GM18907 (cell line): Measurements from ENCODE around the gene HIVEP3.

Experiments
- ATAC-seq: cut with Tn5 transposase; IDR thresholded peaks from one replicate; pipeline ENCODE4 v1.9.1; 2021; ENCODE audit warnings: mild to moderate bottlenecking, moderate library complexity; ENCODE audit not compliant: unreplicated experiment

Gene HIVEP3

DNA sequence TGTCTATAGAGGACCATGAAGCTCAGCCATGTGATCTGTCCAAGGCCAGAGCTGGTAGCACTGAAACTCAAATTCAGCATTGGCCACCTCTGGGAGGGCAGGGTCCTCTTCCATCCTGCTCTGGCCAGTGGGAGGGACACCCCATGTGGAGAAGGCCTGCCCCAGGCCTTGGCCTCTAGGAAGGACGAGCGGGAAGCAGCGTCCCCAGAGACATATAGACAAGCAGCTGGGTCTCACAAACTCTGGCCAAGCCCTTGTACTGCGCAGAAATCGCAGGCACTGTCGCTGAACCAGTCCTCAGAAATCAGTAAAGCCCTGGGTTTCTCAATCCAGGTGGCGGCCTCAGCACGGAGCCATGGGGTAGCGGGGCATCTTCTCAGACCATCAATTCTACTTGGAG, 180.7 kb downstream of the HIVEP3 start:
- ATAC-seq, result no peak

- ATAC-seq, result no peak
Measured at GRCh38 chr1:41735631-41736260, 183.0 kb downstream of the HIVEP3 start.

DNA sequence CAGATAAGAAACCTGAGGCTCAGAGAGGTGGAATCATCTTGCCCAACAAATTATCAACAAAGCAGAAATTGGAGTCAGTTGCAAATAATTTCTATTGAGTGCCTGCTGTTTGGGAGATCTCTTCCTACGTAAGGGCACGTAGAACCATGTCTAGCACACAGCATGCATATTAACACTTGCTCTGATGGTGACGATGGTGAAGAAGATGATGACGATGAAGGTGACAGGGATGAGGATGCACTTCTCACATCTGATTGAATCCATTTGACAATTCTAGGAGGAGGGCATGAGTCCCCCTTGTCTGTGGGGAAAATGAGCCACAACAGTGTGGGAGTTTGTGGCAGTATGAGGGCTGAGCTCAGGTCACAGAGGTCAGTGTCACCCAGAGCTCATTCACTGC, 183.6 kb downstream of the HIVEP3 start:
- no peak for ATAC-seq

GRCh38 chr1:41734201-41734970, 184.3 kb downstream of the HIVEP3 start:
- no peak for ATAC-seq

DNA sequence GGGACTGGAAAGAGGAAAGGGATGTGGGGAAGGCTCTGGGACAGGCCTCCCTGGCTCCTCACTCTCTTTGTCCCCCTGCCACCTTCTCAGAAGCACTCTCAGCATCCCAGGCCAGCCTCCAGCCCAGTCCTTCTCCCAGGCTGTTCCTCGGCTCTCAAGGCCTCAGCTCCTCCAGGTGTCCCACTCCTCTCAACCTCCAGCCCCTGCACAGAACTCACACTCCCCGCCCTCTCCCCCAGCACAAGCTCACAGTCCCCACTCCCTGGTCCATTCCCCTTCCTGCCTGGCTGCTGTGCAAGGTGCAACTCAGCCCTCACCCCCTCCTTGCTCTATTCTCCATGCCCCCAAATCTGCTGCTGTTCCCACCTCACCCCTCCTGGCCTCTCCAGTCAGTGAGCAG, 185.0 kb downstream of the HIVEP3 start:
- ATAC-seq, result no peak

- no peak for ATAC-seq
Measured at GRCh38 chr1:41733021-41733420, 185.7 kb downstream of the HIVEP3 start.

GRCh38 chr1:41731516-41732030, 187.1 kb downstream of the HIVEP3 start:
- no peak for ATAC-seq

DNA sequence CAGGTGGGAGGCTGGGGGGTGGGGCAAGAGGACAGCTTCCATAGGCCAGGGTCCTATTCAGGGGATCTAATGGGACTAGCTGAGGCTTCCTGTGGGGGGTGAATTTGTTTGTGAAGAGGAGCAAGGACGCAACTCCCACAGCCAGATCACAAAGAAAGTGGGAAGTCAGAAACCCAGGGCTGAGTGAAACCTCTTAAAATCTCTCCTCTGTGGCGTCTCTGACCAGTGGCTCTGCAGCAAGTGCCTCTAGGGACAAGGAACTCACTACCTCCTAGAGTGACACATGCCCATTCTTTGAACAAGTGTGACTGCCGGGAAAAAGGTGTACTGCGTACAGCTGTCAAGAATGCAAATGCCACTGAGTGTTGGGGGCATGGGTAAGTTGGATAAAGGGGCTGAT, 187.9 kb downstream of the HIVEP3 start:
- no peak for ATAC-seq

- ATAC-seq, result peak; percentile 83
Measured at GRCh38 chr1:41728403-41729202, 190.1 kb downstream of the HIVEP3 start.

GRCh38 chr1:41727749-41728115, 191.0 kb downstream of the HIVEP3 start:
- ATAC-seq, result no peak

GRCh38 chr1:41726899-41727748, 191.6 kb downstream of the HIVEP3 start:
- ATAC-seq, result peak; percentile 41

DNA sequence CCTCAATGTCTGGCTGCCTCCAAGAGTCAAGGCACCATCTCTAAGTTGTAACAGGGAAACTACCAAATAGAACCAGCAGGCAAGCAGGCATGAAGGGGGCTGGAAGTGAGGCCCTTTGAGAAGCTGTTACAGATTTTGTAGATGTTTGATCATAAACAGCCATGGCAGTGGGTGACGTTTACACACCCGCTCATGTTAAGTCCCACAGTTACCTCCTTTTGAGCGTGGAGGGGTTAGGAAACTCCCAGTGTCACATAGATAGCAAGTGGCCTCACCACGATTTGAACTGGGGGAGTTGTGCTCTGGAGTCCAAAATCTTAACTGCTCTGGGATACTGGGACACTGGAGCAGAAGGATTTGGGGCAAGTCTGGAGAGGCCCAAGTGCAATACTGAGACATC, 192.4 kb downstream of the HIVEP3 start:
- ATAC-seq, result no peak

DNA sequence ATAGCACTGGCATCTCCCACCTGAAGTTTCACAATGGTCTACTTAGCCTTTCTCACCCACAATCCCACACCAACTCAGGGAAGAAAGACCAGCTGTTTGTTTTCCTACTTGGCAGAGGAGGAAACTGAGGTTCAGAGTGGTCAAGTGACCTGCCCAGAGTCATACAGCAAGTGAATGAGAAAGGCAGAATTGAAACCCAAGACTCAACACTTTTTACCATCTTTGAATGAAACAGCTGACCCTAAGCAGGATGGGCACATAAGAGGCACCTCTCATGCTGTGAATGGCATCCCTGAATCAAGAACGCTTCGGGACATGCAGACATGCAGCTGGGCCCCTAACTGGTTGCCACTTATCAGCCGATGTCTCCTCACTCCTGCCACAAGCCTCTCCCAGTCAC, 193.8 kb downstream of the HIVEP3 start:
- no peak for ATAC-seq

DNA sequence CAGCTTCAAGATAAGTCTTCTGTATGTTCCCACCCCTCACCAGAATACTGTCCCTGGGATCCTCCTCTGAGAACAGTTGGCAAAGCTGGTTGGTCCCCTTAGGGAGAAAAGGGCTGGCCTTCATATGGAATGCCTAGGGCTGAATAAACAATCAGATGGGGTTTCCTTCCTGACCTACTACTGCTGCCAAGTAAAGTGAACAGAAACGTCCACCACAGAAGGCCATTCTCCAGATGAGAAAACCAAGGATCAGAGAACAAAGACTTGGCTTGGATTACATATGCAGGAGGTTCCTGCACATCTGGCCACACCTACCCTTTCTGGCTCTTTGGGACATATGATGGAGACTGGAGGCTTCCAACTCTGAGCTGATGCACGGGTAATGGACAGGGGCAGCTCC, 194.5 kb downstream of the HIVEP3 start:
- ATAC-seq, result no peak

DNA sequence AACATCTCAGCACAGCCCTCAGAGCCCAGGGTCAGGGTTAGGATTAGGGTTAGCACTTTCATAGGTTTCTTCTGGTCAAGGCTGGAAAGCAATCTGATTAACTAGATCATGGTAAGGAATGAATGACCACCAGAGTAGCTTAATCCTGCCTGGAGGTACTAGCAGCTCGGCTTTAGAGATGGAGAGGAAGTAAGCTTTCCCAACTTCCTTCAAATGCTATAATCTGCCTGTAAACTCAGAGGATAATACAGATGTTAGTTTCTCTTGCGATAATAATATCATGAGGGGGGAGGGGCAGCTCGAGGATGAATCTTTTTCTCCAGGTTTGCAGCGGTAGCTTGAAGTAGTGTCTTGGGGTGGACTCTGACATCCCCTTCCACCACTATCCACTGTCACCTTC, 194.9 kb downstream of the HIVEP3 start:
- no peak for ATAC-seq

DNA sequence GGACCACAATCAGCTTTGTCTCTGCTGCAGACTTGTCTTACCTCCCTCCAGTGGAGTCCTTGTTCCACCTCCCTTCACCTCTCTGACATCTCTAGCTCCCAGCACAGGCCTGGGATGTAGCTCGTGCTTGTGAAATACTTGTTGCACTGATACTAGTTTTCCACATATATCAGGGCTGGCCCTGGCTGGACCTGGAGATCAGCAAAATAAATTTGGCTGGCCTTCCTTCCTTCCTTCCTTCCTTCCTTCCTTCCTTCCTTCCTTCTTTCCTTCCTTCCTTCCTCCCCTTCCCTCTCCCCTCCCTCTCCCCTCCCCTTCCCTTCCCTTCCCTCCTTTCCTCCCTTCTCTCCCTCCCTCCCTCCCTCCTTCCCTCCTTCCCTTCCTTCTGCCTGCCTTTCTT, 196.5 kb downstream of the HIVEP3 start:
- no peak for ATAC-seq

- no peak for ATAC-seq
Measured at GRCh38 chr1:41720861-41721410, 197.8 kb downstream of the HIVEP3 start.

GRCh38 chr1:41719590-41719989, 199.1 kb downstream of the HIVEP3 start:
- ATAC-seq, result no peak

DNA sequence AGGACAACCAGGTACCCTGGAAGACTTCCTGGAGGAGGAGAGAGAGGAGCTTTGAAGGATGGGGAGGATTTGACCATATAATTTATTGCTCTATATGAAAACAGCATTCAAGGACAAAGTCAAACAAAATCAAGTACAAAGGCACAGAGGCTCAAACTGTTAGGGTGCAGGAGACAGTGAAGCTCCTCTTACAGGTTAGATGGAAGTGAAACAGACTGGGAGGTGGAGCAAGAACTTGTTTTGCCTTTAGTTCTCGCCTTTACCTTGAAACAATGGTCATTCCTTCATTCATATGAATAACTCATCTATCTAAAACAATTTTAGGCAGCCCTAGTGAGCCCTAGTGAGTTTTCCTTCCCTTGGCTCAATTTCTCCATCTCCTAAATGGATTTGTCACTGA, 199.6 kb downstream of the HIVEP3 start:
- no peak for ATAC-seq

DNA sequence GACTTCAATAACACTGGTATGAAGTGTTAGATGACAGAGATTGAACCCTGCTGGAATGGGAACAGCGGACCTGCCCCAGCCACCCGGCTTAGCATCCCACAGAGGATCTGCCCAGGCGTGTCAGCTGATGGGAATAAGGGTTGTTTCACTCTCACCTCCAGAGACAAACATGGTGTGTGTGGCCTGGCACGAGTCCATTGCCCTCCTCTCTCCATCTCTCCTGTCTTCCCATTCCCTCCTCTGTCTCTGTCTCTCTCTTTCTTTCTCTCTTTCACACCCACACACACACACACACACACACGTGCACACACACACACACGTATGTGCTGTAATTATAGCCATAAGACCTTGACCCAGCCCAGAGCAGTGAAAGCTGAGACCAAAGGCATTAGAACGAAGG, 200.2 kb downstream of the HIVEP3 start:
- no peak for ATAC-seq
